GM18520 (cell line): Measurements from ENCODE around the gene TSEN15.
A peak's percentile ranks its signal among the peaks of the same experiment; 100 is the strongest.

Experiments
- ATAC-seq: cut with Tn5 transposase; IDR thresholded peaks from one replicate; pipeline ENCODE4 v1.9.1; 2021; ENCODE audit not compliant: unreplicated experiment

Gene TSEN15

DNA sequence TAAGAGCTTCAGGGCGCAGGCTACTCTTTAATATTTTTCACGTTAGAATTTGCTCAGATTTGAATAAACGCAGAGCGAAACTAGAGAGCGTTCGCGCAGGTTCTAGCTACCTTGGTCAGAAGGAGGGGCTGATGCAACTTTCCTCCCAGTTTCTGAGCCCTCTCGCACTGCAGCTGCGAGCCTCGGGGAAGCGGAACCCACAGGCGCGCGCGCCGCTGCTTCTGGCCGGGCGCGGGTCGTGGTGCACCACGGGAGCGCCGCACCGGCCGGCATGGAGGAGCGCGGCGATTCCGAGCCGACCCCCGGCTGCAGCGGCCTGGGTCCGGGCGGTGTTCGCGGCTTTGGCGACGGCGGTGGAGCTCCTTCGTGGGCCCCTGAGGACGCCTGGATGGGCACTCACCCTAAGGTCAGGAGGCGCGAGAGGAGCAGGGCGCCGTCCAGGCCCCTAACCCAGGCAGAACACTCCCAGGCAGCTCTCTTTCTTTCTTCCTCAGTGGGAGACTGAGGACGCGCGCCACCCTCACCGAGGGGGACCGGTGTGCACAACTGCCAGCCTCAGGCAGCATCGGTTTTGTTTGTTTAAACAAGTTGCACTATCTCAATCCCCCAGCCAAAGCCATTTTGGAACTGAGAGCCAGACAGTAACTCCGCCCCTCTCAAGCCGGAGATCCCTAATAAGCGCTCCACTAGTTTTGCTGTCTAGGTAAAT lies at the start of gene TSEN15:
Gene TSEN15 (plus strand): TSS at position 246 of the 709 bp plus-strand sequence. CDS start 26 bp downstream, at position 272.
- peak; percentile 94 for ATAC-seq

DNA sequence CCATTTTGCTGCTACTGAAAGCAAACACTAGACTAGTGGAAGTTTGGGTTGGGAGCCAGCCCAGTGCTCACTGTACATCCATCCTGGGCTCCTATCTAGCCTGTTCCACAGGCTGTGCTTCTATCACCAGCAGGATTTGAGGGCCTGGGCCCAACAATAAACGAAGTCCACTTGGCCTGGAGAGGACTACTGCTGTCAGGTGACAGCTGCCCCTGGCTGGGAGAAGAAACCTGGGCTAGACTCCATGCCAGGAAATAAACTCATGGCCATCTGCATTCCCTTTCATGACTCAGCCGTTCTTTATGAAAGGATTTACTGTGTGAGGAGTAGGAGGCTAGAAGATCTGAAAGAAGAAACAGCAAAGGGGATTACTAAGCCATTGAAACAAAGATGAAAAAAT lies 49.5 kb upstream of the TSEN15 start:
- no peak for ATAC-seq

DNA sequence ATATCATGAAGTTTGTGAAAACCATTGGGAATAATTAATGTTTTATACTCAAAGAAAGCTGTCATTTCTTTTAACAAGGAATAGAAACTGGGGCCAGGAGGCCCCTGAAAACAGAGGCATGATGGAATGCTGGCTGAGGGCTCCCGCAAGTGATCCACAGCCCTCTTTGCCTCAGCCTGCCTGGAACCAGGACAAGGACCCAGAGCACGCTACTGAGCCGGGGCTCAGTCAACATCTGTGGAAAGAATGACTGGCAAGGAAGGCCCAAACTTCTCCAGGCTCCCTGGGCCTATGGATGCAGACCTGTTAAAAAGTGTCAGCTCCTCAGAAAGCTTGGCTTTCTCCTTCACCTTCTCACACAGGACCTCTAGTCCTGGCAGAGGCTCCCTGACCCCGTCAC lies 46.6 kb upstream of the TSEN15 start:
- ATAC-seq = no peak

DNA sequence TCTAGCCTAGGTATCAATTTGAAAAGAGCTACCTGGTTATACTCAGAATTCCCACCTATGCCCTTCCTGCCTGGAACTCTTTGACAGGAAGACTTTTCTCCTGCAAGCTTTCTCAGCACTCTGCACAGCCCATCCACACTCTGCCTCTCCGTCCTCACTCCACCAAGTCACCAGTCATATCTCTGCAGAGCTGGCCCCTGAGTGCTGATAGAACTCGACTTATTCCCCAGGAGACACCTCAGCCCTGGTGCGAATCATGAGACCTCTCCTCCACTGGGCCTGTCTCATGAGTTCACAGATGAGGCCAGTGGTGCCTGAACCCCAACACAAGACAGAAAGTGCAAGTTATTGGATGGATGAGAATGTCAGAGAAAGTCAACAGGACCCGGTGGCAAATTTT lies 46.0 kb upstream of the TSEN15 start:
- ATAC-seq = no peak

DNA sequence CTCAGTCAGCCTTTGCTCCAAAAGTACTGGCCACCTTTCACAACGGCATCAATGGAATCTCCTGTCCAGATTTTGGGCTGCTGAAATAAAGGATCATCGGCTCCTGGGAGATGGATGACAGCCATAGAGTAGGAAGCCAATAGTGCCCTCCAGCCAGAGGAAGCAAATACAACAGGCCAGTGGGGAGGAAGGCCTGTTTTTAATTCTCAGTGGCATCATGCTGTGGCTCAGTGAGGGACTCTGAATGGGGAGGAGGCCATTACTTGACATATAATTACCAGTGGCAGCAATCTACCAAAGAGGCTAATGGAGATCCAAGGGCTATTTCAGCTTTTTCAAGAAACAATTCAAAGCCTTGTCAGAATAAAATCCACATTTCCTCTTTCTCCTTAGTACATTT lies 40.7 kb upstream of the TSEN15 start:
- no peak for ATAC-seq

DNA sequence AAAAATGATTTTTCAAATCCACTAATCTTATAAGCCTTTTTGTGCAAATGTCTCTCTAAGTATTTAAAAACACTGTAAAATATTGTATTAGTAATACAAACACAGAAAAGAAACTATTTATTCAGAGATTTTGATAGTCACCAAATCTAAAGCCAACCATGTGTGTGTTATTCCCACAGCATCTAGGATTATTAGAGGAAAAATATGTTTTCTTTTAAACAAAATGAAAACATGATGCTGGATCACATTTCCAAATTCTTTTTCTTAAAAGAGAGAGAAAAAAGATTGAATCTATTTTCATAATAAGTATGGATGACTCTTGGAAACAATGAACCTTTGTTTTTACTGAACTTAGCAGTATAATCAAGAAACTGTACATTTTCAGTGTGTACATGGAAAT lies 39.3 kb upstream of the TSEN15 start:
- ATAC-seq = no peak

DNA sequence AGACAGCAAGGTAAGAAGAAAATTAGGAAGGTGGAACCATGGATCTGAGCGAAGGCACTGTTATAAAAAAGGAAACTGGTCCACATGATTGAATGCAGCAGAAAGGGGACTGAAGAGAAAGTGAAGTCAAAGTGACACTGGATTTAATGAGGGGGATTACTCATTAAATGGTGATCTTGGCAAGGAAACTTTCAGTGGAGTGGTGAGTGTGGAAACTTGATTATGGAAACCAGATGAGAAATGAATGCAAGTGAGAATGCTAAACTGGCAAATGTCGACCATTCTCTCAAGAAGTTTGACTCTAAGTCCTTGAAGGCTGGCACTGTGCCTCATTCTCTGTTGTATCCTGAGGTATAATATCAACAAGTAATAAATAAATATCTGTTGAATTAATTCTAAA lies 37.3 kb upstream of the TSEN15 start:
- ATAC-seq = no peak

DNA sequence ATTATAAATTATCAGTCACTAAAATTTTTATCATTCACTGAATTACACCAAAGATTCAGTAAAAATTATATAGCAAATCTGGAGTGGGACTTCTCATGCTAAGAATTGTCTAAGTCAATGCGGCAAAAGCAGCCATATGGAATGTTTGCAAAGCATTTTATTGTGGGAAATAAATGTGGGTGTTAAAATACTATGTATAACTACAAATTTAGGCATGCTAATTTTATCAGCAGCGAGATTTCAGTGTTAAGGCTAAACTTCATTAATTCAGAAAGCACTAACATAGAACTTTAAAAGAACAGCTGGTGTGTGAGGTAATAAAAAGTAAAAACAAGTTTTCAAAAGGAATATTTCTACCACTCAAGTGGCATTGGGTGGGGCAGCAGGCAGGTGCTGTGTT lies 35.4 kb upstream of the TSEN15 start:
- no peak for ATAC-seq

DNA sequence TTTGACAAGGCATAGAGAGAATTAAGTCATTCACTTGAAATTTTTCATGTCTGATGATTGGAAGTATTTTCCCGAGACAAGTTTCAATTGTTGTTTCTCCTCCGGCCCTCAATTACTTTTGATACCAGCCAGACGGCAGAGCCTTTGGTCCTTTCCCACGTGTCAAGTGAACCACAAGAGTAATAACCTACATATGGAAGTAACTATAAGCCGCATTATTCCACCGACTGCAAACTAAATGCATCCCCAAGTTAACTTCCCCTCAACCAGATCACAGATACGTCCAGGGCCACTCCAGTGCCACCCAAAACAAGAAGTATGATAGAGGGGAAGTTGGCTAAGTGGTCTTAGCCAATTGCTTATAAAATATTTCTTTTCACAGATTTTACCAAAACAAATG lies 34.2 kb upstream of the TSEN15 start:
- no peak for ATAC-seq

DNA sequence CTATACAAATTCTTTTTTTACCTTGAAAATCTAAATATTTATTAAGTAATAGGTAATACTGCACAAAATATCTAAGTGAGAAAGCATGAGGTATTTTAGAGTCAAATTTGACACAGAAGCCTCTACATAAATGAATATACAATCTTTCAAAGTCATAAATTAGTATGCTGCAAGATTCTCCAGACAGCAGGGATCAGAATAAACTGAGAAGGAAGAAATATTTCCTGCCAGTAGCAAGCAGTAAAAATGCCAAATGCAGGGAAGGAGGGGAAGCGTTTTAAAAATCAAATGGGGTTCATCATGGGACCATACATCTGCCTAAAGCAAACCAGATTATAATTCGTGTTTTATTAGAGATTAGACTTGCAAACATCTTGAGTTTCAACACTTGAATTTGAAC lies 32.9 kb upstream of the TSEN15 start:
- ATAC-seq = no peak

DNA sequence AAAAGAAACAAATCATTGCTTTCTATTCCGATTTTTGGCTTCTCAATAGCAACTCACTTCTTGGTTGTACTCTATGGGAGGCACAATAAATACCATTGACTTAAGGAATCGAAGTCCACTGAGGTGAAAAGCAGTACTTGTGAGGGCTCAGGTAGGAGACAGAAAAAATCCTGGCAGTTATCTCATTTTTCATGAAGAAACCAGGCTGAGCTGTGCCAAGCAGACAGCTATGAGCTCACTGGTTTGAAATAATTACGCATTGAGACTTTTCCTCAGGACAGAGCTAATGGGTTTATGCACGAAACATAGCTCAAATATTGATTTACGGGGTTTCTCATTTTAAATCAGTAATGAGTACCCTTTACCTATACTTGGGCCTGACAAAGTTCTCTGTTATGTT lies 32.5 kb upstream of the TSEN15 start:
- no peak for ATAC-seq

DNA sequence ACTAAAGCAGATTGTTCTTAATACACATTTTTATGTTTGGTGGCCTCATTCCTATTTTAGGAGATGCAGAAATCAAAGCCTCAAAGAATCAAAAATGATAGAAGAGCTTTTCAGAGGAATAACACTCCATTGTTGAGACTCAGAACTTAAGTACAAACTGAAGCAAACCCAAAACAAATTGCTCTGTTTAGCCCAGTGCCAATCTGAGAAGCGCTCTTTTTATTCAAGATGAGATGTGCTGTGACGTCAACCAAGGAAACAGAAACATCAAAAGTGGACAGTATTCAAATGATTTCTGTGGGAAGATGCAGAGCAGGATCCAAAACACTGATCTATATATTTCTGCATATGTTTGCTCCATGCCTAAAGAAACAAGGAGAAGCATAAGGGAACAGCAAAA lies 32.0 kb upstream of the TSEN15 start:
- ATAC-seq = no peak

DNA sequence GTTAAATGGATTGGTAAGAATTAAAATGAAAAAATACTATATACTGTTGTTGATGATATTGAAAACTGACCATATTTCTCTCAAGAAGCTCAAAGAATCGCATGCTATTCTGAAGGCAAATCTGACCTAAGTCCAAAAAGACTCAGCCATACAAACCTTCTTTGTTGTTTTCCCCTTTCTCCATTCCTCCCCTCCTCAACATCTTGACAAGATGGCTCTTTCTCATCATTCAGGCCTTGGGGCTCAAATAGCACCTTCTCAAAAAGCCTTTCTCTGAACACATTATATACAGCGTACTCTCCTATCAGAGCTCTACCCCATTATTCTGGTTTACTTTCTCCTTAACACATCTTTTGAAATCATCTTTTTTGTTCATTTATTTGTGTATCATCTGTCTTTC lies 31.2 kb upstream of the TSEN15 start:
- ATAC-seq = no peak

DNA sequence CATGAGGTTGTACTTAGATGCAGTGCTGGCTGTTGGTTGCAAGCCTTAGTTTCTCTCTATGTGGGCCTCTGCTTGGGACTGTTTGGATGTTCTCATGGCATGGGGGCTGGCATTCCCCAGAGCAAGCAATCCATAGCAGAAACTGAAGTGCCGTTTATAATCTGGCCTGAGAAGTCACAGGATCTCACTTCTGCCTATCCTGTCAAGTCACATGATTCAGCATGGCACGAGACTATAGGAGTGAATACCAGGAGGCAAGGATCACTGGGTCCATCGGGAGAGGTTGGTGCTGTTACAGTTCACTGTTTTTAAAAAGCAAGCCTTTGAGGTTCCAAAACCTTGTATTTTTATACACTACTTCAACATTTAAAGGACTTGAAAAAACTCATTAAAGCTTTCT lies 30.7 kb upstream of the TSEN15 start:
- no peak for ATAC-seq

DNA sequence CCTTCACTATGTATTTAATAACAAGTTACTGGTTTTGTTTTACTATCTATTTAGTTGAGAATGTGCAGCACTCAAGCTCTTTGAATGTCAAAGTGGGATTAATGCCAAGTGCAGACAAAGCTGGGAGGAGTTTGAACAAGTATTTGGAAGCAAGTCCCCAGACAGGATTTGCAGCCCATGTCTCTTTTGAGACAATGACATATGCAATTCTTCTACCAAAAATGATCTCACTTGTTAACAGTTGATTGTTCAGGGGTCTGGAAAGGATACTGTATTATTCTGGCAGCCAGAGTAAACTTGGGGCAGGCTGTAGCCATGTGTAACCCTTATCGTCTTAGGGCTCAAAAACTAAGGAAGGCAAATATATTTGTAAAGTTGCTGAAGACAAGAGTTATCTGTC lies 29.8 kb upstream of the TSEN15 start:
- no peak for ATAC-seq

DNA sequence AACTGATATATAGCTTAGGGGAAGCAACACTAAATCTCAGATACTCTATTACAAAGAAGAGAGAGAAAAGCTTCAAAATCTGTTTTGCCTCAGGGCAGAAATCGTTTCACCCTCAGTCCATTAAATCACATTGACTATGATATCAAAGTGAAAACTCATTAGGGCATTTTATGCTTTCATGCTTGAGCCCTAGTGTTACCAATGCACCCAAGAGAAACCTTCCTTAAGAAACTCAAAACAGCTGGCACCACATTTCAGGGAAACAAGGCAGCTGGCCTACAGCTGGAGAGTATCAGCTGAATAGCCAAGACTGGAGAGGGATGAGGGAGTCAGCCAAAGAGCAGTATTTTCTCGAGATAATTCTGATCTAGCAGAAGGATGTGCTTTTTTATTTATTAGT lies 28.9 kb upstream of the TSEN15 start:
- ATAC-seq = no peak

DNA sequence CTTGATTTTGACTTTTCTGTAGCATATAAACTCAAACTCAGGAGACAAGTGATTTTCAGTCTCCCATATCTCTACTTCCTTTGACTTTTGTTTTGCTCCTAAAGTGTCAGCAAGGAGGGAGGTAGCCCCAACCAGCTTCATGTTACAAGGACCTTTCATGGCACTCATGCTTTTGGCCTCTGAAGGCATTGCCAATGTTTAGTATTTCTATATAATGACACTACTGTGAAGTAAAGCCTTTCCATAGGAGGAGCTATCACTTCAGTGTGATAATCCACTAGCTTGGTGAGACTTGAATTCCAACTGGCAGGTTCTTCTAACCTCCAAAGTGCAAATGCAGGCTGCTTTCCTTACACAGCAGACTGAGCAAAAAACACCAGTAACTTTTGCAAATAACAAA lies 28.4 kb upstream of the TSEN15 start:
- ATAC-seq = no peak

DNA sequence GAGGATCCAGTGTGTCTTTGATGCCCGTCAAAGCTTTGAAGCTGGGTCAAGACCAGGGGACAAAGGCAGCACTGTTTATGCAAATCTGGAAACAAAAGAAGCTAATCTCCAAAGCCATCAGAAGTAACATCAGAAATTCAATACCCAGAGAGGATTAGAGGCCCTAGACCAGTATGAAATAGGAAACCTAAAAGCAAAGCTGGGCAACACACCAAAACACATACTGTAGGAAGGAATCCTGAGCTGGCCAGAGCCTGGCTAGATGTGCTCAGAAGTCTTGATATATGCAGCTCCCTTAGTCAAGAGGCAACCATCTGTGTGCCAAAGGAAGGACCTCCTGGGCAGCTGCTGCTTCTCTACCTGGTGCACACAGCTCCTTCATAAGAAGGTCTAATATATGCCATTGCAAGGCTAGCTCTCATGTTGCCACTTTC lies 26.3 kb upstream of the TSEN15 start:
- ATAC-seq = no peak

DNA sequence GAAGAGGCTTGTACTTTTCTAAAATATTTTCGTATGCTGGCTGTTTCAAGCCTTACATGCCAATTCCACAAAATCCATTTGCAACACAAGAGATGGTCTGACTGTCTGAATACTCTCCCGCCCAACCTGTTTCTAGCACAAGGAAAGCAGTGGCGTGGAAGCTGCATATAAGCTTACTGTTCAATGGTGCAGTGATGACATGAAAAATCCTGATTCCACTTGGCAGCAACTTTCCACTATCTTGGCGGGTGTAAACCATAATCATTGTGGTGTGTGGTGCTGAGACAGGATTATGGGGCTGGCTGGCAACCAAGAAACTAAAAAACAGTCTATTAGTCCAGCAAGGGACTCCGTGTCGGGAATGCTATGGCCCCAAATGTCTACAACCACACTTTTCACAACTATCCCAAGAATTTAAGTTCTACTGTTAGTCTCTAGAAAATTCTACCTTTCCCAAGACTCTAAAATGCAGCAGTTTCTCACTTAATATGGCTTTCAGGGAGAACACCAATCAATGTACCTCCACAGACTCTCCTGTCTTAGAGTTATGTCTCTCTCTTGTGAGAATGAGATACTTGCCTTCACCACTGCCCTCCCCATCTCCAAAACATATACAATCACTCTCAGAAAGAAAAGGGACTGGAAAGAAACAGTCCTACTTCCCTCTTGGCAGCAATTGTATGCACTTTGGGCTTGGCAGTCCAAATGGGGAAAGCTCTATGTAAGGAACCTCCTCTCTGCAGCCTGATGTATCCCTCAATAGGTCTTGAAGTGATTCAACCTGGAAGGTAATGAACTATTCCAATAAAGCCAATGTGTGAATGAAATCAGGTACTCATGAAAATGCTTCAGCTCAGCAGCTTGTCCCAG lies 23.5 kb upstream of the TSEN15 start:
- no peak for ATAC-seq

DNA sequence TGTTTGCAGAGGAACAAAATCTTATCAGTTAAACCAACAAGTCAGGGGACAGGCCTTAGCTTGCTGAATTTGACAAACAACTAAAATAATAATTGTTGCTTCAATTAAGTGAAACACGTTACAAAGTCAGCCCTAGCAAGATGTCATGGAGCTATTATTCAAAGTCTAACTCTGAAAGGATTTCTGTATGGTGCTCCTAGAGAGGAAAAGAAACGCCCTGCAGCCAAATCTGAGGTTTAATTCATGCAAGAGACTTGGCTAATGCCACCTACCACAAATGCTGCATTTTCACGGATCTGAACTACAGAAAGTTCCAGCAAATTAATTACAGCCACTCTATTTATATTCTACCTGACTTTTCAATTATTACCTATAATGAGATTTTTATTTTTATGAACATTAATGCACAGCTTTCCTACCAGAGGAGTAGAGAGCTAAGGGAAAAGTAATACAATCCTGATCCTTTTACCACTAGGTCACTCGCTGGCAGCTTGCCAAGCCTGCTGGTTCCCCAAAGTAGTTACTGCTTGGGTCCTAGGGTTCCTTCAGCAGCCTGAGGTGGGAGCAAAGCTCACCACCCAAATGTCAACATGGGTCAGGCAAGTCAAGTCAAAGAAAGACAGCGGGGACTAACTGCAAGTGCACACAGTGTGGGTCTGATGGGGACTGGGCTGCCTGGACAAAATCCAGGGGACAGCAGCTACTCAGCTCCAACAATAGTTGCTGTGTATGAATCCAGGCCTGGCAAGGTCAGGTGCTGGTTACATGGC lies 22.5 kb upstream of the TSEN15 start:
- no peak for ATAC-seq

DNA sequence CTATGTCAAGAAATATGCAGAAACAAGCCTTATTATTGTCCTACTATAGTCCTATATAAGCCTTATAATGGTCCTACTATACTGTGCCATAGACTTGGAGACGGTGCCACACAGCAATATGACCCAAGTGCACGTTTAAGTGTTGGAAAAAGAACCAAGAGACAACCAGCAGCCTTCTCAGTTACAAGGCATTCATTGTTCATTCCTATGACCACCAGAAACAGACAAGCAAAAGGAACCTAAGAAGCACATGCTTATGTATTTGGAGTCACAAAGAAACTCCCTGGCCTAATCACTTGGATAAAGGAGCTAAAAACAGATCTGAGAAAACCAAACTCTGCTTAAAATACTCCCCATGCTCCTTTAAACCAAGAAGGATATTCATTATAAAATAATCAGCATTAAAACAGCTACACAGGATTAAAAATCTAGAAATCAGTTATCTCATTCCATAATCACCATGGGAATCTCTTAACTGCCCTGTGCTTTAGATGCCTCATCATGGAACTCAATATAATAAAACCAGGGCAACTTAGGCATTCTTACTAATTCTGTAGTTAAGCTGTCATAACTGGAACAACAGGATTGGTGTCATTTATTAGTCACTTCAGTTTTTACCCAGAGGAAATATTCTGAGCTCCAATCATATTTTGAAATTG lies 21.0 kb upstream of the TSEN15 start:
- ATAC-seq = no peak
